Ovary (tissue), 9 donors: ENCODE results near the gene TMEM156. TPM values are rescaled to one million over a fixed set of nuclear protein-coding genes. Genes with fewer than 3 reads are reported as not detected.

Source experiments
- DNase-seq, 5 donors: peaks; one replicate each; pipeline ENCODE4 v3.0.0-alpha.2; 2019 to 2020
- H3K27ac ChIP-seq, 2 donors: fragments of 200-600 bp; one replicate each; pipeline versions ENCODE4 v1.5.1 to v1.8.0; 2019 to 2022
- H3K27me3 ChIP-seq: fragments of 200-600 bp; one replicate; pipeline ENCODE4 v1.8.0; 2022
- H3K36me3 ChIP-seq: fragments of 200-600 bp; sonication (generic); one replicate; pipeline ENCODE4 v1.5.1; 2019
- H3K4me1 ChIP-seq: one replicate; pipeline ENCODE4 v1.8.1; 2013; ENCODE audit warnings: mild to moderate bottlenecking, moderate library complexity; ENCODE audit not compliant: insufficient read depth
- H3K4me3 ChIP-seq: fragments of 200-600 bp; sonication (generic); one replicate; pipeline ENCODE4 v1.5.1; 2017
- H3K9me3 ChIP-seq, 2 donors: fragments of 200-600 bp in 1 of 2; sonication (generic) in 1 of 2; one replicate each; pipeline versions ENCODE4 v1.5.1 to v1.8.1; 2013 to 2019; ENCODE audit warnings: mild to moderate bottlenecking in 1 of 2, moderate library complexity in 1 of 2
- CTCF ChIP-seq, 3 donors: fragments of 450-650 bp in 2 of 3; fragments of 200-600 bp in 1 of 3; IDR thresholded peaks; one replicate each; pipeline versions ENCODE4 v1.5.1 to v1.8.0; 2016 to 2022; ENCODE audit warnings: antibody characterized with exemption in 3 of 3, mild to moderate bottlenecking in 1 of 3
- EP300 ChIP-seq: sonication (generic); formaldehyde crosslinking; IDR thresholded peaks from one replicate; pipeline ENCODE4 v1.6.1; 2017; ENCODE audit warnings: antibody characterized with exemption
- POLR2A ChIP-seq: fragments of 450-650 bp; IDR thresholded peaks from one replicate; pipeline ENCODE4 v1.6.1; 2017; ENCODE audit warnings: antibody characterized with exemption, mild to moderate bottlenecking, moderate library complexity
- WGBS, 3 donors: extraction: QIAGEN DNeasy Blood & Tissue Kit in 1 of 3; methylation state at CpG; one replicate each; pipeline versions ENCODE4 v1.1.5 to v1.1.7; 2013 to 2017; 5-methylcytosine and 5-hydroxymethylcytosine counted together
- intact Hi-C, 4 donors: fragments of 100-400 bp; cut with DNase I; formaldehyde crosslinking; loops; one replicate each; pipeline versions ENCODE4 v1.11.0 to v1.15.1; 2022 to 2023
- polyA plus RNA-seq, 2 donors: library from polyadenylated mRNA; stranded (reverse); fragments of 200-250 nt in 1 of 2; fragments of 350-450 nt in 1 of 2; fragmentation: Illumina TruSeq in 1 of 2; extraction: RNeasy Lipid Tissue Mini Kit (QIAGEN cat#74804) in 1 of 2; gene quantifications; one replicate each; pipeline ENCODE4 v1.2.3, GENCODE V29; 2013 to 2014
- total RNA-seq, 7 donors: library from RNA; depleted of rRNA in 2 of 7; stranded (reverse); fragments of >200 nt in 2 of 7; fragmentation: NEBNext Ultra II Directional in 3 of 7; extraction: Animal tissue kit (Norgen Biotek cat#: 25700) in 3 of 7; gene quantifications; one replicate each; pipeline versions ENCODE4 v1.1.0 to v1.2.4, GENCODE V29; 2016 to 2023
- donor health status: DM: no; HTN: no; CAD: no; lungs with moderate emphysema.
- donor health status: DM: no; HTN: no; CAD: no.
- donor health status: Bipolar disorder and iron deficiency.
- donor health status: DM: yes; HTN: yes; CAD: no.
- donor health status: DM: no; HTN: no; CAD: no.
- donor health status: DM: yes; HTN: yes; CAD: no.

The TMEM156 gene
- total and polyA plus RNA-seq, 9 donors: 0.04 to 1.5 (median 0.35) TPM; not detected in 3

GRCh38 chr4:38979511-38980230 is 52.5 kb downstream of the TMEM156 start:
- Histone ChIP-seq H3K4me1 (no peaks in the 10 kb centered on the region), H3K27me3 (no peaks in the 10 kb centered on the region), H3K9me3 (no peaks in the 10 kb centered on the region), H3K36me3 (no peaks in the 10 kb centered on the region), H3K4me3 (no peak overlapping the region), H3K27ac (no peak overlapping the region)
- 74 to 76% (median 75%) methylated on average over 3 of the region's 3 CpGs for WGBS, 3 donors
- TF ChIP-seq POLR2A: no peak
- TF ChIP-seq CTCF (IDR thresholded peaks at IDR 0.05): no peak
- no peak for TF ChIP-seq EP300
- intact Hi-C loops: no loop called here
- no peak for DNase-seq

- H3K36me3 ChIP-seq: no peaks in the 10 kb centered on the region
- intact Hi-C loops: no loop called here
- H3K9me3 ChIP-seq: no peaks in the 10 kb centered on the region
- no peaks in the 10 kb centered on the region for H3K27me3 ChIP-seq
- H3K4me1 ChIP-seq: no peaks in the 10 kb centered on the region
- no peak for TF ChIP-seq EP300
- no peak for TF ChIP-seq CTCF (IDR thresholded peaks at IDR 0.05)
- TF ChIP-seq POLR2A: no peak
- H3K27ac ChIP-seq: no peak overlapping the region
- H3K4me3 ChIP-seq: no peak overlapping the region
- 86 to 90% (median 89%) methylated on average over 4 of the region's 4 CpGs for WGBS, 3 donors
- DNase-seq: no peak
Observed at GRCh38 chr4:38979081-38979480, 53.1 kb downstream of the TMEM156 start.

GRCh38 chr4:38976308-38976707 is 55.9 kb downstream of the TMEM156 start:
- WGBS, 3 donors: 86 to 96% (median 88%) methylated on average over 7 of the region's 7 CpGs
- no peaks in the 10 kb centered on the region for H3K4me1 ChIP-seq
- no peak overlapping the region for H3K4me3 ChIP-seq

GRCh38 chr4:38968668-38969067 is 63.5 kb downstream of the TMEM156 start:
- Histone ChIP-seq H3K9me3 (no peaks in the 10 kb centered on the region), H3K4me1 (no peaks in the 10 kb centered on the region), H3K27me3 (no peaks in the 10 kb centered on the region), H3K4me3 (no peak overlapping the region), H3K36me3 (no peaks in the 10 kb centered on the region), H3K27ac (no peak overlapping the region)
- TF ChIP-seq EP300 (no peak), CTCF (IDR thresholded peaks at IDR 0.05) (no peak), POLR2A (no peak)
- WGBS, 3 donors: 48 to 58% (median 51%) methylated on average over 5 of the region's 5 CpGs
- intact Hi-C loops: no loop called here
- DNase-seq: no peak

More at GRCh38 chr4:38976308-38976707, 55.9 kb downstream of the TMEM156 start:
- no peak for DNase-seq
- Histone ChIP-seq H3K27me3 (no peaks in the 10 kb centered on the region), H3K9me3 (no peaks in the 10 kb centered on the region), H3K36me3 (no peaks in the 10 kb centered on the region), H3K27ac (no peak overlapping the region)
- TF ChIP-seq EP300: no peak
- TF ChIP-seq CTCF (IDR thresholded peaks at IDR 0.05): no peak
- TF ChIP-seq POLR2A: no peak
- intact Hi-C loops: no loop called here
